ENCODE measurements around the gene ZBTB22.
"Not testable (repeated sequence)": the region's sequence is repeated elsewhere in the genome, so short reads cannot be mapped to it uniquely, and the experiment has no call there.

Gene ZBTB22

DNA sequence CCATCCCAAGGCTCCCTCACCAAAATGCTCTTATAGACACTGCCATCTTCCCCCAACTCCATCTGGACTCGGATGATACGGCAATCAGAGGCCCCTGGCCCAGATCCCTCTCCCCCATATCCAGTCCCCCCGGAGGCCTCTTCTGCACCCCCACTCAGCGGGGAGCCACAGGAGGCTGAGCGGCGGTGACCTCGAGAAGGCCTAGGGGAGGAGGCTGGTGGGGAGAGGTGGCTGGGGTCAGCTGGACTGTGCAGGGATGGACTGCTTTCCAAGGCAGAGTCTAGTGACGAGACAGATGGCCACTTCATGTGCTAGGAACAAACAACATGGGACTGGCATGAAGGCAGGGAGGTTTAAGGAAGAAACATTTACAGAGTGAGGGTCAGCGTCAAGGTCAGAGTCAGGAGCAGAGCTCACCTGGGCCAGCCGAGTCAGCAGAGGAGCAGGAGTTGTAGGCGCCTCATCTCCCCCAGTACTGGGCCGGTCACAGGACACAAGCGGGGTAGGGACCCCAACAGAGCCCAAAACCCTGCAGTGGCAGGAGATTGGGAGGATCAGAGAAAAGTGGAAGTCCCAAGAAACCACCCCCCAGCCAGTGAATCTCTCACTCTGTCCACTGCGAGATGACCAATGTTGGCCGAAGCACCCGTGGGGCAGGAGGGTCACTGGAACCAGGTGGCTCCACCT, 24.4 kb downstream of the ZBTB22 start:
- Histone ChIP-seq H3K36me3 (ENCODE audit: insufficient read depth, low read length) (peaks cover 14% of the 10 kb centered on the region; the same call in 1 of the 2 replicates), H3K9ac (ENCODE audit: insufficient read length) (no peak overlapping the region)

DNA sequence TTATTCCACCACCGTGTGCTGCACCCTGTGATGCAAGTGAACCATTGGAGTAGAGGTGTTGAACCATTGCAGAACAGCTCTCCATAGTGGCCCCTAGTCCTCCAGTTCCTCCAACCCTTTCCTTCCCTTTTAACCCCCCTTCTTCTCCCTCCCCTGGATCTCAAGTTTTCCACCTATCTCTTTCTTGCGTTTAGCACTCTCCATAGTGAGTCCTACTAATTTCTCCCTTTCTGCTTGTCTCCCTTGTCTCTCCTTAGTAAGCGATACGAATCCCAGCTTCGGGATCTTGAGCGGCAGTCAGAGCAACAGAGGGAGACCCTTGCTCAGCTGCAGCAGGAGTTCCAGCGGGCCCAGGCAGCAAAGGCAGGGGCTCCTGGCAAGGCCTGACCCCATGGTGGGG, 27.1 kb downstream of the ZBTB22 start:
- H3K9ac ChIP-seq (ENCODE audit: insufficient read length) = peak overlapping the region; percentile 93
- H3K27ac ChIP-seq = no peak overlapping the region
- TF ChIP-seq POLR2AphosphoS5 (IDR thresholded peaks at IDR 0.05; ENCODE audit: borderline replicate concordance, low read depth, low read length) = no peak
- TF ChIP-seq FOXP2 (optimal IDR thresholded peaks at IDR 0.05; ENCODE audit: control extremely low read depth, extremely low read length, insufficient read depth) = no peak
- TF ChIP-seq EZH2 (IDR thresholded peaks at IDR 0.05) = no peak
- peaks cover 35% of the 10 kb centered on the region for H3K36me3 ChIP-seq (ENCODE audit: insufficient read depth, low read length)
- DNase-seq (ENCODE audit: low read depth, low spot score) = no peak
- H3K4me3 ChIP-seq = peak overlapping the region; percentile 90
- no peaks in the 10 kb centered on the region for H3K9me3 ChIP-seq (ENCODE audit: low read depth, low read length)

More for the DNA sequence above, 24.4 kb downstream of the ZBTB22 start:
- Histone ChIP-seq H3K4me3 (no peak overlapping the region), H3K9me3 (ENCODE audit: low read depth, low read length) (no peaks in the 10 kb centered on the region), H3K27ac (no peak overlapping the region)
- DNase-seq (ENCODE audit: low read depth, low spot score) = no peak
- no peak; the same call in 1 of the 2 replicates for TF ChIP-seq POLR2AphosphoS5 (IDR thresholded peaks at IDR 0.05; ENCODE audit: borderline replicate concordance, low read depth, low read length)
- TF ChIP-seq FOXP2 (optimal IDR thresholded peaks at IDR 0.05; ENCODE audit: control extremely low read depth, extremely low read length, insufficient read depth) = no peak
- TF ChIP-seq EZH2 (IDR thresholded peaks at IDR 0.05) = no peak

DNA sequence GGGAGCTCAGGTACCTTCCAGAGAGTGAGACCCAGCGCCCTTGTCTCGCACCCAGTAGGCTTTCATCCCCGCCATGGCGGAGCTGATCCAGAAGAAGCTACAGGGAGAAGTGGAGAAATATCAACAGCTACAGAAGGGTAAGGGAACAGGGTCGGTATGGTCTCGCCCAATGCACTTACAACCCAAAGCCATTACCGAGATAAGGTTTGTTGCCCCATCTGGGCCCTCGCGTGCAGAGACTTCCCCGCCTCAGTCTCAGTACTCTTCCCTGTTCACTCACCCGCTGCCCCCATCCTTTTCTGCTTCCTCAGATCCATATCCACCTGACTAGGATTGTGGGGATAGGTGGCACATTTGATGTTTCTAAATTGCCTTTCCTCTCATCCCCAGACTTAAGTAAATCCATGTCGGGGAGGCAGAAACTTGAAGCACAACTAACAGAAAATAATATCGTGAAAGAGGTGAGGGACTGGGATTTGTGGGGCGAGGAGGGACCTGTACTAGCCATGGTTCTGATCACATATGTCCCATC, 27.7 kb downstream of the ZBTB22 start:
- peak overlapping the region; percentile 93 for H3K9ac ChIP-seq (ENCODE audit: insufficient read length)
- no peak for DNase-seq (ENCODE audit: low read depth, low spot score)
- no peak for TF ChIP-seq POLR2AphosphoS5 (IDR thresholded peaks at IDR 0.05; ENCODE audit: borderline replicate concordance, low read depth, low read length)
- TF ChIP-seq EZH2 (IDR thresholded peaks at IDR 0.05) = no peak
- no peak for TF ChIP-seq FOXP2 (optimal IDR thresholded peaks at IDR 0.05; ENCODE audit: control extremely low read depth, extremely low read length, insufficient read depth)
- H3K9me3 ChIP-seq (ENCODE audit: low read depth, low read length) = no peaks in the 10 kb centered on the region
- peaks cover 41% of the 10 kb centered on the region for H3K36me3 ChIP-seq (ENCODE audit: insufficient read depth, low read length)
- 0 out of 2 replicates have a peak overlapping the region, but pooled peaks have one; percentile 49 for H3K27ac ChIP-seq
- H3K4me3 ChIP-seq = peak overlapping the region; percentile 90

DNA sequence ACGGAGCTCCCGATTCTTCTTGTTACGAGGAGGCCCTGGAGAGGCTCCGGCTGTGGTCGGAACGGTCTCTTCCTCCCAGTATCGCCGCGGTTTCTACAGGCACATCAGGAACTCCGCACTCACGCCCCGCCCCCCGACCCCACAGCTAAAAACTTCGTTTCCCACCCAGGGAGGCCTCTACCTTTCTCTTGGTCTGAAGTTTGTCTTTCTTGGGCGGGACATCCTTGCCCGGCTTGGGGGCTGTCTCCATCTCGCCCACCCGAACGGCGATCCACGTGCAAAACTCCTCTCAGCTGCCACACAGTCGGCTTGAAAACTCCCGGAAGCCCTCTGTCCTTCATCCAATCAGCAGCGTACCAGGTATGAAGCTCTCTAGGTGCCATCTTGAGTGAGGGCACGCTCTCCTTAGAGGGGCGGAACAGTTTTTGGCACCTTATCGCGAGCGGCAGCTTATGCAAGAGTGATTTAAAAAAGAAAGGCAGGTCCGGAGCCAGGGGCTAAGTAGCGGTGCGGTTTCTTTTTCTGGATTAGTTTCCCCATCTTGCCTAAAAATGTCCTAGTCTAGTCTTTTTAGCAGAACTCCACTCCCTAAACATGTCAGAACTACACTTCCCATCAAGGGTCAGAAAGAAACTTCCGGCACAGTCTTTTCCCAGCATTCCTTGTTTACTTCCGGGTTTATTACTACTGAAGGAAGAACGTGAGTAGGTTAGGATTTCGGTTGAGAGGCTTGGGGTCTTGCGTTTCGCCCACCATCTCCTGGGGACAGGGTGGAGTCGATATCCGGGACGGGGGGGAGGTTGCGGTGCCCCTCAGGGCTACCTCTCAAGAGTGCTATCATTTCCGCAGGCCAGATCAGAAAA, 28.4 kb downstream of the ZBTB22 start, which contains the start of the genes PFDN6 and WDR46:
TSS of gene PFDN6 (plus strand) at position 681 of the 863 bp plus-strand sequence. CDS start 256 bp downstream, outside the sequence.
TSS of gene WDR46 (minus strand) at position 319 of the 863 bp plus-strand sequence. CDS start at position 250, 69 bp downstream.
- Histone ChIP-seq H3K9me3 (ENCODE audit: low read depth, low read length) (no peaks in the 10 kb centered on the region), H3K27ac (0 out of 2 replicates have a peak within 1 kb of the TSS, but pooled peaks have one; percentile 49), H3K9ac (ENCODE audit: insufficient read length) (peak within 1 kb of the TSS; percentile 93), H3K4me3 (peak within 1 kb of the TSS; percentile 90), H3K36me3 (ENCODE audit: insufficient read depth, low read length) (peaks cover 48% of the 10 kb centered on the region)
- peak; percentile 85 for DNase-seq (ENCODE audit: low read depth, low spot score)
- peak; percentile 79 for TF ChIP-seq POLR2AphosphoS5 (IDR thresholded peaks at IDR 0.05; ENCODE audit: borderline replicate concordance, low read depth, low read length)
- no peak for TF ChIP-seq FOXP2 (optimal IDR thresholded peaks at IDR 0.05; ENCODE audit: control extremely low read depth, extremely low read length, insufficient read depth)

DNA sequence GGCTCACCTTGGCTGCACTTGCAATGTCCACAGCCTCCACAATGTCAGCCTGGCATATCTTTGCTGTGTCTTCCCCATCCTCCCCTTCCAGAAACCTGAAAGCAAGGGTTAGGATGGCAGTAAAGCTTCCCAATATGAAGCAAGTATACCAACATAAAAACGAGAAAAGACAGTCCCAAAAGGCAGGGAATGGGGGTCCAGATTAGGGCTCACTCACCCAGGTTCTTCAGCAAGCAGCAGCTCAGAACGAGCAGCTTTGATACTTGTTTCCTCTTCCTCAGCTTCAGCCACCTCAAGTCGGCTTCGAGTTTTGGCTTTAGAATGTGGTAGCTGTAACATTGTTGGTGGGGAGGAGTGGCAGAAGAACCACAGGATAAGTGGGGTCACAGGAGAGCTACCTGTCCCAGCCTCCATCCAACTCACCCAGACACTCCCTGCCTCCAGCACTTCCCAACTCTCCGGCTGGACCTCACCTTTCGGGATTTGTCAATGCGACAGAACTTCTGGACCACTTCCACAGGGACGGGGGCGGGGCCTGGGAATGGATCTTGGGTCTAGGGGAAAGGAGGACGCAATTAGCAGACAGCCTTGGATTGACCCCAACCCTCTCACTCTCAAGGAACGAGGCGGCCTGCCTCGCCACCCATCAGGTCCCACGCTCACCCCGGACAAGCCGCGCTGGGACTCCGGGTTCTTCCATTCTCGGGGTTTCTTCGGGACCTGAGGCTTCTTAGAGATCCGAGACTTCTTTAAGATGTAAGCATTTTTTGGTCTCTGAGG, 29.2 kb downstream of the ZBTB22 start:
- peak overlapping the region; percentile 90 for H3K4me3 ChIP-seq
- H3K36me3 ChIP-seq (ENCODE audit: insufficient read depth, low read length) = peaks cover 48% of the 10 kb centered on the region
- no peak for DNase-seq (ENCODE audit: low read depth, low spot score)
- H3K27ac ChIP-seq = no peak overlapping the region
- TF ChIP-seq FOXP2 (optimal IDR thresholded peaks at IDR 0.05; ENCODE audit: control extremely low read depth, extremely low read length, insufficient read depth) (no peak), EZH2 (IDR thresholded peaks at IDR 0.05) (no peak), POLR2AphosphoS5 (IDR thresholded peaks at IDR 0.05; ENCODE audit: borderline replicate concordance, low read depth, low read length) (no peak)
- no peaks in the 10 kb centered on the region for H3K9me3 ChIP-seq (ENCODE audit: low read depth, low read length)
- H3K9ac ChIP-seq (ENCODE audit: insufficient read length) = peak overlapping the region; percentile 93

DNA sequence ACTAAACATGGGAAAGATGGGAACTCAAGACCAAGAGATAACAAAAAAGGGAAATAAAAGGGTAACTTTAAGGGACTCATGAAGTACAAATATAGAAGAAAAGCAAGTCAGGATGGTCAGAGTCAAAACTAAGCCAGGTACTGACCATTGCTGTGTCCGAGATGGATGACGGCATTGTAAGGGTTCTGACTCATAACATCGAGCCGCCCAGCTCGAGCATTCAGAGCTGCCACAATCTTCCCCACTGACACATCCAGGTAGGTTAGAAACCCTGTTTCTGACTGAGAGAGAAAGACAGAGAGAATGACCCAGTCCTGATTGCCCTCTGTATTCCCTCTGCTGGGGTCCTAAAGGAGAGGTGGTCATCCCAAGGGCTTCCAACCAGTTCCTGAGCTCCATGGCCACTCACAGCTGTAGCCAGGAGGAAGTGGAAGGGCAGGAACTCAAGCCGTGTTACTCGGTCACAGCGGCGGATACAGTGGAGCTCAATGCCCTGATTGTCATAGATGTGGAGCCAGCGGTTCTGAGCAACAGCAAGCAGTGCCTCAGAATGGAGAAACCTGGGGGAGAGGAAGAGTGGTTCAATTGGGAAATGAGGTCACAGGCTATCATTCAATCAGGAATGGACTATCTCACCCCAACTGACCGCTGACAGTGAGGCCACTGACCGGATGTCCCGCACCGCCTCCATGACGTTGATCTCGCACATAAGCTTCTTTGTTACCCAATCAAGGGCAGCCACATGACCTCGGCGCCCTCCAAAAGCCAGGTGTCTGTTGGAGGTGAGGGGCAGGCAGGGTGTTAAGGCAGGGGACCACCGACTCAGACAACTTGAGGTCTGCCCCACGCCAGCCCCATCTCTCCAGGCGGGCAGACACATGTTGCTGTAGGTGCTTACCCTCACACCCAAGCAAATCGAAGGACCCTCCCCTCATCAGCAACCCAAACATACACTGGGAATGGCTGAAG, 30.3 kb downstream of the ZBTB22 start:
- Histone ChIP-seq H3K9me3 (ENCODE audit: low read depth, low read length) (no peaks in the 10 kb centered on the region), H3K27ac (no peak overlapping the region), H3K4me3 (no peak overlapping the region; the same call in 1 of the 2 replicates), H3K9ac (ENCODE audit: insufficient read length) (no peak overlapping the region), H3K36me3 (ENCODE audit: insufficient read depth, low read length) (peaks cover 48% of the 10 kb centered on the region)
- TF ChIP-seq FOXP2 (optimal IDR thresholded peaks at IDR 0.05; ENCODE audit: control extremely low read depth, extremely low read length, insufficient read depth) = no peak
- TF ChIP-seq EZH2 (IDR thresholded peaks at IDR 0.05) = no peak
- no peak for TF ChIP-seq POLR2AphosphoS5 (IDR thresholded peaks at IDR 0.05; ENCODE audit: borderline replicate concordance, low read depth, low read length)
- no peak for DNase-seq (ENCODE audit: low read depth, low spot score)

DNA sequence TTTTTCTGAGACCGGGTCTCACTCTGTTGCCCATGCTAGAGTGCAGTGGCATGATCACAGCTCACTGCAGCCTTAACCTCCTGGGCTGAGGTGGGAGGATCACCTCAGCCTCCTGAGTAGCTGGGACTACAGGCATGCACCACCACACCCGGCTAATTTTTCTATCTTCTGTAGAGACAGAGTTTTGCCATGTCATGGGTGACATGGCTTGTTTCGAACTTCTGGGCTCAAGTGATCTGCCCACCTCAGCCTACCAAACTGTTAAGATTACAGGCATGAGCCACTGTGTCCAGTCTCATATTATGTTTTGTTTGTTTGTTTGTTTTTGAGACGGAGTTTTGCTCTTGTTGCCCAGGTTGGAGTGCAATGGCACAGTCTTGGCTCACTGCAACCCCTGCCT, 32.3 kb downstream of the ZBTB22 start:
- not testable (repeated sequence) for H3K9ac ChIP-seq (ENCODE audit: insufficient read length); H3K9me3 ChIP-seq (ENCODE audit: low read depth, low read length); H3K4me3 ChIP-seq; H3K27ac ChIP-seq; DNase-seq (ENCODE audit: low read depth, low spot score)
- H3K36me3 ChIP-seq (ENCODE audit: insufficient read depth, low read length) = peaks cover 40% of the 10 kb centered on the region

All from SK-N-MC (cell line).